Gastrocnemius medialis (tissue), 4 donors: ENCODE results near the gene DGCR8.

Experiments used
- CTCF ChIP-seq, 5 experiments: fragments of 450-650 bp in 3 of 5; fragments of 200-600 bp in 2 of 5; sonication (generic) in 2 of 5; IDR thresholded peaks in 4 of 5; conservative IDR thresholded peaks in 1 of 5; 1 replicate in 4 of 5; 2 replicates in 1 of 5; pipeline ENCODE4 v1.5.1; 2016 to 2019; ENCODE audit warnings: antibody characterized with exemption in 5 of 5, mild to moderate bottlenecking in 3 of 5, moderate library complexity in 3 of 5
- POLR2A ChIP-seq, 2 donors: fragments of 450-650 bp; IDR thresholded peaks; one replicate each; pipeline ENCODE4 v1.6.1; 2017; ENCODE audit warnings: antibody characterized with exemption in 2 of 2, mild to moderate bottlenecking in 2 of 2, moderate library complexity in 2 of 2

GRCh38 chr22:20089977-20090729 is 10.1 kb downstream of the DGCR8 start:
- no peak for TF ChIP-seq CTCF (IDR thresholded peaks at IDR 0.05 in 4 of 5, conservative IDR thresholded peaks at IDR 0.05 in 1 of 5)
- no peak for TF ChIP-seq POLR2A (IDR thresholded peaks at IDR 0.05)
